ENCODE results near the gene LTB4R2.

Gene LTB4R2

GRCh38 chr14:24299255-24300191, 10.4 kb upstream of the LTB4R2 start, which contains the start of the genes DHRS1 and NOP9:
Gene DHRS1, minus strand, starts transcription at chr14:24299780. Its CDS starts 674 bp downstream, at chr14:24299106.
Gene NOP9, plus strand, starts transcription at chr14:24299850. Its CDS starts 105 bp downstream, at chr14:24299955.
- Histone ChIP-seq H3K4me3 (peak within 1 kb of the TSS; percentile 76), H3K27me3 (ENCODE audit: low read depth) (no peaks in the 10 kb centered on the region), H3K9me3 (no peaks in the 10 kb centered on the region), H3K4me1 (peaks cover 12% of the 10 kb centered on the region), H3K36me3 (replicated peaks) (peaks cover 40% of the 10 kb centered on the region)
- DNase-seq (ENCODE audit: low spot score in 2 of 2) = peak; percentile 70 to 93
- in situ Hi-C loops (cut with MboI; ENCODE audit: low sequenced_read_pairs) = loop anchor here (5.0 kb wide), 2 partner anchors 52 to 287 kb away; no protein-coding TSS in a partner anchor

GRCh38 chr14:24300326-24300980, 9.5 kb upstream of the LTB4R2 start:
- Histone ChIP-seq H3K27me3 (ENCODE audit: low read depth) (no peaks in the 10 kb centered on the region), H3K4me3 (peak overlapping the region; percentile 76), H3K4me1 (peaks cover 12% of the 10 kb centered on the region), H3K36me3 (replicated peaks) (peaks cover 48% of the 10 kb centered on the region), H3K9me3 (no peaks in the 10 kb centered on the region)
- in situ Hi-C loops (cut with MboI; ENCODE audit: low sequenced_read_pairs) = no loop called here
- DNase-seq (ENCODE audit: low spot score in 2 of 2) = no peak

- no peaks in the 10 kb centered on the region for H3K27me3 ChIP-seq (ENCODE audit: low read depth)
- H3K4me1 ChIP-seq = peaks cover 5% of the 10 kb centered on the region
- H3K36me3 ChIP-seq (replicated peaks) = peaks cover 57% of the 10 kb centered on the region
- no peak overlapping the region for H3K4me3 ChIP-seq
- in situ Hi-C loops (cut with MboI; ENCODE audit: low sequenced_read_pairs) = no loop called here
- no peaks in the 10 kb centered on the region for H3K9me3 ChIP-seq
- no peak for DNase-seq (ENCODE audit: low spot score in 2 of 2)
These were observed 5.9 kb upstream of the LTB4R2 start for GRCh38 chr14:24304019-24304387.

- no peaks in the 10 kb centered on the region for H3K27me3 ChIP-seq (ENCODE audit: low read depth)
- no peak for DNase-seq (ENCODE audit: low spot score in 2 of 2)
- no peaks in the 10 kb centered on the region for H3K9me3 ChIP-seq
- H3K4me3 ChIP-seq = no peak overlapping the region
- no peaks in the 10 kb centered on the region for H3K4me1 ChIP-seq
- H3K36me3 ChIP-seq (replicated peaks) = peaks cover 58% of the 10 kb centered on the region
- in situ Hi-C loops (cut with MboI; ENCODE audit: low sequenced_read_pairs) = no loop called here
These were observed 2.8 kb upstream of the LTB4R2 start for GRCh38 chr14:24307156-24307574.

GRCh38 chr14:24307575-24308341, 2.2 kb upstream of the LTB4R2 start, which contains the start of gene CIDEB:
Gene CIDEB, minus strand, starts transcription at chr14:24307977. Its CDS starts 119 bp downstream, at chr14:24307858.
- in situ Hi-C loops (cut with MboI; ENCODE audit: low sequenced_read_pairs) = no loop called here
- peaks cover 52% of the 10 kb centered on the region for H3K36me3 ChIP-seq (replicated peaks)
- H3K27me3 ChIP-seq (ENCODE audit: low read depth) = no peaks in the 10 kb centered on the region
- no peak within 1 kb of the TSS for H3K4me3 ChIP-seq
- no peaks in the 10 kb centered on the region for H3K9me3 ChIP-seq
- no peaks in the 10 kb centered on the region for H3K4me1 ChIP-seq
- DNase-seq (ENCODE audit: low spot score in 2 of 2) = peak; percentile 22 to 78

GRCh38 chr14:24308342-24309124, 1.4 kb upstream of the LTB4R2 start:
- in situ Hi-C loops (cut with MboI; ENCODE audit: low sequenced_read_pairs) = no loop called here
- no peak overlapping the region for H3K4me3 ChIP-seq
- H3K4me1 ChIP-seq = no peaks in the 10 kb centered on the region
- no peak for DNase-seq (ENCODE audit: low spot score in 2 of 2)
- H3K27me3 ChIP-seq (ENCODE audit: low read depth) = no peaks in the 10 kb centered on the region
- no peaks in the 10 kb centered on the region for H3K9me3 ChIP-seq
- peaks cover 47% of the 10 kb centered on the region for H3K36me3 ChIP-seq (replicated peaks)

- Histone ChIP-seq H3K4me3 (no peak overlapping the region), H3K27me3 (ENCODE audit: low read depth) (no peaks in the 10 kb centered on the region), H3K36me3 (replicated peaks) (peaks cover 30% of the 10 kb centered on the region), H3K9me3 (no peaks in the 10 kb centered on the region), H3K4me1 (no peaks in the 10 kb centered on the region)
- no peak for DNase-seq (ENCODE audit: low spot score in 2 of 2)
- in situ Hi-C loops (cut with MboI; ENCODE audit: low sequenced_read_pairs) = no loop called here
These were observed 315 bp downstream of the LTB4R2 start for GRCh38 chr14:24310265-24310645.

GRCh38 chr14:24310646-24311604, 985 bp downstream of the LTB4R2 start, which contains the start of gene LTB4R:
Gene LTB4R, plus strand, starts transcription at chr14:24311502. Its CDS starts 4,150 bp downstream, at chr14:24315652.
- in situ Hi-C loops (cut with MboI; ENCODE audit: low sequenced_read_pairs) = no loop called here
- H3K9me3 ChIP-seq = no peaks in the 10 kb centered on the region
- no peak for DNase-seq (ENCODE audit: low spot score in 2 of 2)
- no peaks in the 10 kb centered on the region for H3K4me1 ChIP-seq
- no peak within 1 kb of the TSS for H3K4me3 ChIP-seq
- H3K27me3 ChIP-seq (ENCODE audit: low read depth) = no peaks in the 10 kb centered on the region
- peaks cover 23% of the 10 kb centered on the region for H3K36me3 ChIP-seq (replicated peaks)

DNA sequence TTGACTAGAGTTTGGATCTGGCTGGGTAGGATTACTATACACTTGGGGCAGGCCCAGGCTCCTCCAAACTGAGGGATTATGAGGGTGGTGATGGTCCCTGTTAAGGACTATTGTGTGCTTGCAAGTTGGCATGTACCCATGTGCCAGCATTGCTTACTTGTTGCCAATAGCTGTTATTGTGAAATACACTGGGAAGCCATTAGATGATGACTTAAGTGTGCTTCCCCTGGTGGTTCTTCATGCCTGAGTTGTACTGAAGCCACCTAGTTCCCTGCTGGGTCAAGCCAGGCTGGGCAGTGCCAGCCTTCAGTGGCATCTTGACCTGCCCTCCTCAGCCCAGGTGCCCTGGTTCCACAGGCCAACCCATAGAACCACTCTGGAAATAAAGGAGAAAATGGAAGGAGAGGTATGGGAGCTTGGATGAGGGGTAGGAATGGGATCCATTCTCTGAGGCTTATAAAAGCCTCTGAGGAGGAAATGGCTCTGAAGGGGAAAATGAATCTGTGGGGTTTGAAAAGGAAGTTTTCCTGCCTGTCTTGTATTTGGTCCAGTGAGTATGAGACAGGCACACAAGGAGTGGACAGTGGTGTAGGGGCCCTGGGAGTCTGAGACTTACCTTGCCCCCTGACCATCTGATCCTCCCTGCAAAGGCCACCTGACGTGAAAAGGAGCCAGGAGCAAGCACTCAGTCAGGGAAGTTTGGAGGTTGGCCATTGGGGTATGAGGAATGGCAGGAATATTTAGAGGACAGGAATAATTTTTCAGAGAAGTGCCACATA, 2.1 kb downstream of the LTB4R2 start:
- no peak for DNase-seq (ENCODE audit: low spot score in 2 of 2)
- H3K36me3 ChIP-seq (replicated peaks) = peaks cover 15% of the 10 kb centered on the region
- H3K4me3 ChIP-seq = no peak overlapping the region
- no peaks in the 10 kb centered on the region for H3K9me3 ChIP-seq
- H3K27me3 ChIP-seq (ENCODE audit: low read depth) = no peaks in the 10 kb centered on the region
- no peaks in the 10 kb centered on the region for H3K4me1 ChIP-seq
- in situ Hi-C loops (cut with MboI; ENCODE audit: low sequenced_read_pairs) = no loop called here

- no peaks in the 10 kb centered on the region for H3K4me1 ChIP-seq
- no peaks in the 10 kb centered on the region for H3K27me3 ChIP-seq (ENCODE audit: low read depth)
- in situ Hi-C loops (cut with MboI; ENCODE audit: low sequenced_read_pairs) = no loop called here
- no peak for DNase-seq (ENCODE audit: low spot score in 2 of 2)
- H3K9me3 ChIP-seq = no peaks in the 10 kb centered on the region
- H3K4me3 ChIP-seq = no peak overlapping the region
- H3K36me3 ChIP-seq (replicated peaks) = peaks cover 15% of the 10 kb centered on the region
These were observed 3.0 kb downstream of the LTB4R2 start for GRCh38 chr14:24312736-24313507.

DNA sequence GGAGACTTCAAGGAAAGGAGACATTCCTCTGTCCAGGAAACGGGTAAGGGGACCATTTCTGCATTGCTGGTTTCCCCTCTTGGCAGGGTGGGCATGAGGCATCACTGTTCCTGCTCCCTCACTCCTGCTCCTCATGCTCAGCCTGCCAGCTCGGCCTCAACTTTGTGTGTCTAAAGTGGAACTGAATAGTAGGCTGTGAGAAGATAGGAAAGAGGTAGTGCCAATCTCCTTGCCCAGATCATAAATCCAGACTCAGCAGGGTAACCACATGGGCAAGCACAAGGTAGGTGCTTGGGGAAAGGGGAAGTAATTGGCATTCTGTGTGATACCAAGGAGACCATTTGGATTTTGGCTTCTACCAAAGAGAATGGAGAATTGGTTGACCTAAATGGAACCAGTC, 4.0 kb downstream of the LTB4R2 start:
- peaks cover 8% of the 10 kb centered on the region for H3K36me3 ChIP-seq (replicated peaks)
- H3K4me3 ChIP-seq = no peak overlapping the region
- no peaks in the 10 kb centered on the region for H3K4me1 ChIP-seq
- in situ Hi-C loops (cut with MboI; ENCODE audit: low sequenced_read_pairs) = no loop called here
- DNase-seq (ENCODE audit: low spot score in 2 of 2) = no peak
- H3K9me3 ChIP-seq = no peaks in the 10 kb centered on the region
- no peaks in the 10 kb centered on the region for H3K27me3 ChIP-seq (ENCODE audit: low read depth)

Data from HAP-1 (cell line).